H1 (cell line): ENCODE data around the gene TRAF4. TPM values are rescaled to one million over a fixed set of nuclear protein-coding genes. Genes with fewer than 3 reads are reported as not detected.

Experiments
- CBX8 ChIP-seq: fragments of 300-800, 300-1000 bp; sonication (generic); IDR thresholded peaks from 2 replicates; pipeline ENCODE4 v1.7.1; 2016; ENCODE audit warnings: low read depth, low read length, borderline replicate concordance
- CHD1 ChIP-seq: IDR thresholded peaks from 2 replicates; pipeline ENCODE4 v1.6.1; 2012; ENCODE audit warnings: low read depth, low read length, improper control_type of control experiment
- HDAC2 ChIP-seq, 2 experiments: fragments of 300-600 bp in 1 of 2; sonication (generic) in 1 of 2; IDR thresholded peaks; 2 replicates each; pipeline ENCODE4 v1.6.1; 2011 to 2012; ENCODE audit warnings: low read depth in 2 of 2, low read length in 2 of 2, mild to moderate bottlenecking in 2 of 2, moderate library complexity in 2 of 2, borderline replicate concordance in 1 of 2, inconsistent platforms in 1 of 2
- SRF ChIP-seq: IDR thresholded peaks from 2 replicates; pipeline ENCODE4 v1.6.1; 2011; ENCODE audit warnings: mild to moderate bottlenecking, low read depth, low read length, moderate library complexity
- polyA plus RNA-seq, 7 experiments: library from polyadenylated mRNA; depleted of rRNA in 3 of 7; stranded (reverse) in 5 of 7; unstranded in 2 of 7; fragments of >200 nt in 5 of 7; fragments of 200-250 nt in 2 of 7; gene quantifications; 1 replicate in 5 of 7; 2 replicates in 1 of 7; 4 replicates in 1 of 7; pipeline versions ENCODE4 v1.2.1 to v1.2.3, GENCODE V29; 2011 to 2013; ENCODE audit warnings: missing spikeins in 2 of 7, mixed read lengths in 2 of 7
- total RNA-seq: library from RNA; stranded (reverse); fragmentation: NEBNext Ultra II Directional; extraction: Animal tissue kit (Norgen Biotek cat#: 25700); gene quantifications from 2 replicates; pipeline ENCODE4 v1.2.1, GENCODE V29; 2021
- TF ChIP-seq, protein P1 (sequence below): fragments of 300-600 bp; sonication (generic); IDR thresholded peaks from 2 replicates; pipeline ENCODE4 v1.7.1; 2012; ENCODE audit warnings: low read length, moderate library complexity, mild to moderate bottlenecking, inconsistent platforms; ENCODE audit not compliant: insufficient replicate concordance

Gene TRAF4
- total and polyA plus RNA-seq, 2 of the 8 experiments (the other 6 are each of a cell fraction or from before 2014, with no cell fraction given), result 167 to 170 TPM

DNA sequence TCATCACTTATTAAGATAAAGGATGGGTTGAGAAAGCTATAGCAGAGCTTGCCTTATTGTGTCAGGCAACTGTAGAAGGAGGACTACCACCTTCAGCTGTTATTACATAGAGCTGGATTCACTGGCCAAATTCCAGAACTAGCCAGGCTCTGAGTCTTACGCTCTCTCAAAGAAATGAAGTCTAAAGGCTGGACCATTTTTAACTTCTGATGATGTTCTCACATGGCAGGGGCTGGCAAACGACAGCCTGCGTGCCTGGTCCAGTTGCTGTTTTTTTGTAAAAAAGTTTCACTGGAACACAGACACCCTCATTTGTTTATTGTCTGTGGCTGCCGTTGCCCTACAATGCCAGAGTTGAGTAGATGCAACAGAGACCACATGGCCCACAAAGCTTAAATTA is 21.2 kb downstream of the TRAF4 start (continued):
- TF ChIP-seq, protein P1, sequence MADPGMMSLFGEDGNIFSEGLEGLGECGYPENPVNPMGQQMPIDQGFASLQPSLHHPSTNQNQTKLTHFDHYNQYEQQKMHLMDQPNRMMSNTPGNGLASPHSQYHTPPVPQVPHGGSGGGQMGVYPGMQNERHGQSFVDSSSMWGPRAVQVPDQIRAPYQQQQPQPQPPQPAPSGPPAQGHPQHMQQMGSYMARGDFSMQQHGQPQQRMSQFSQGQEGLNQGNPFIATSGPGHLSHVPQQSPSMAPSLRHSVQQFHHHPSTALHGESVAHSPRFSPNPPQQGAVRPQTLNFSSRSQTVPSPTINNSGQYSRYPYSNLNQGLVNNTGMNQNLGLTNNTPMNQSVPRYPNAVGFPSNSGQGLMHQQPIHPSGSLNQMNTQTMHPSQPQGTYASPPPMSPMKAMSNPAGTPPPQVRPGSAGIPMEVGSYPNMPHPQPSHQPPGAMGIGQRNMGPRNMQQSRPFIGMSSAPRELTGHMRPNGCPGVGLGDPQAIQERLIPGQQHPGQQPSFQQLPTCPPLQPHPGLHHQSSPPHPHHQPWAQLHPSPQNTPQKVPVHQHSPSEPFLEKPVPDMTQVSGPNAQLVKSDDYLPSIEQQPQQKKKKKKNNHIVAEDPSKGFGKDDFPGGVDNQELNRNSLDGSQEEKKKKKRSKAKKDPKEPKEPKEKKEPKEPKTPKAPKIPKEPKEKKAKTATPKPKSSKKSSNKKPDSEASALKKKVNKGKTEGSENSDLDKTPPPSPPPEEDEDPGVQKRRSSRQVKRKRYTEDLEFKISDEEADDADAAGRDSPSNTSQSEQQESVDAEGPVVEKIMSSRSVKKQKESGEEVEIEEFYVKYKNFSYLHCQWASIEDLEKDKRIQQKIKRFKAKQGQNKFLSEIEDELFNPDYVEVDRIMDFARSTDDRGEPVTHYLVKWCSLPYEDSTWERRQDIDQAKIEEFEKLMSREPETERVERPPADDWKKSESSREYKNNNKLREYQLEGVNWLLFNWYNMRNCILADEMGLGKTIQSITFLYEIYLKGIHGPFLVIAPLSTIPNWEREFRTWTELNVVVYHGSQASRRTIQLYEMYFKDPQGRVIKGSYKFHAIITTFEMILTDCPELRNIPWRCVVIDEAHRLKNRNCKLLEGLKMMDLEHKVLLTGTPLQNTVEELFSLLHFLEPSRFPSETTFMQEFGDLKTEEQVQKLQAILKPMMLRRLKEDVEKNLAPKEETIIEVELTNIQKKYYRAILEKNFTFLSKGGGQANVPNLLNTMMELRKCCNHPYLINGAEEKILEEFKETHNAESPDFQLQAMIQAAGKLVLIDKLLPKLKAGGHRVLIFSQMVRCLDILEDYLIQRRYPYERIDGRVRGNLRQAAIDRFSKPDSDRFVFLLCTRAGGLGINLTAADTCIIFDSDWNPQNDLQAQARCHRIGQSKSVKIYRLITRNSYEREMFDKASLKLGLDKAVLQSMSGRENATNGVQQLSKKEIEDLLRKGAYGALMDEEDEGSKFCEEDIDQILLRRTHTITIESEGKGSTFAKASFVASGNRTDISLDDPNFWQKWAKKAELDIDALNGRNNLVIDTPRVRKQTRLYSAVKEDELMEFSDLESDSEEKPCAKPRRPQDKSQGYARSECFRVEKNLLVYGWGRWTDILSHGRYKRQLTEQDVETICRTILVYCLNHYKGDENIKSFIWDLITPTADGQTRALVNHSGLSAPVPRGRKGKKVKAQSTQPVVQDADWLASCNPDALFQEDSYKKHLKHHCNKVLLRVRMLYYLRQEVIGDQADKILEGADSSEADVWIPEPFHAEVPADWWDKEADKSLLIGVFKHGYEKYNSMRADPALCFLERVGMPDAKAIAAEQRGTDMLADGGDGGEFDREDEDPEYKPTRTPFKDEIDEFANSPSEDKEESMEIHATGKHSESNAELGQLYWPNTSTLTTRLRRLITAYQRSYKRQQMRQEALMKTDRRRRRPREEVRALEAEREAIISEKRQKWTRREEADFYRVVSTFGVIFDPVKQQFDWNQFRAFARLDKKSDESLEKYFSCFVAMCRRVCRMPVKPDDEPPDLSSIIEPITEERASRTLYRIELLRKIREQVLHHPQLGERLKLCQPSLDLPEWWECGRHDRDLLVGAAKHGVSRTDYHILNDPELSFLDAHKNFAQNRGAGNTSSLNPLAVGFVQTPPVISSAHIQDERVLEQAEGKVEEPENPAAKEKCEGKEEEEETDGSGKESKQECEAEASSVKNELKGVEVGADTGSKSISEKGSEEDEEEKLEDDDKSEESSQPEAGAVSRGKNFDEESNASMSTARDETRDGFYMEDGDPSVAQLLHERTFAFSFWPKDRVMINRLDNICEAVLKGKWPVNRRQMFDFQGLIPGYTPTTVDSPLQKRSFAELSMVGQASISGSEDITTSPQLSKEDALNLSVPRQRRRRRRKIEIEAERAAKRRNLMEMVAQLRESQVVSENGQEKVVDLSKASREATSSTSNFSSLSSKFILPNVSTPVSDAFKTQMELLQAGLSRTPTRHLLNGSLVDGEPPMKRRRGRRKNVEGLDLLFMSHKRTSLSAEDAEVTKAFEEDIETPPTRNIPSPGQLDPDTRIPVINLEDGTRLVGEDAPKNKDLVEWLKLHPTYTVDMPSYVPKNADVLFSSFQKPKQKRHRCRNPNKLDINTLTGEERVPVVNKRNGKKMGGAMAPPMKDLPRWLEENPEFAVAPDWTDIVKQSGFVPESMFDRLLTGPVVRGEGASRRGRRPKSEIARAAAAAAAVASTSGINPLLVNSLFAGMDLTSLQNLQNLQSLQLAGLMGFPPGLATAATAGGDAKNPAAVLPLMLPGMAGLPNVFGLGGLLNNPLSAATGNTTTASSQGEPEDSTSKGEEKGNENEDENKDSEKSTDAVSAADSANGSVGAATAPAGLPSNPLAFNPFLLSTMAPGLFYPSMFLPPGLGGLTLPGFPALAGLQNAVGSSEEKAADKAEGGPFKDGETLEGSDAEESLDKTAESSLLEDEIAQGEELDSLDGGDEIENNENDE, result no peak
- TF ChIP-seq CBX8, result no peak
- TF ChIP-seq SRF, result no peak
- TF ChIP-seq HDAC2 (IDR thresholded peaks at IDR 0.05; ENCODE audit: borderline replicate concordance in 1 of 2, low read depth in 2 of 2, low read length in 2 of 2), result no peak
- TF ChIP-seq CHD1, result no peak
